A172 (cell line): ENCODE data around the gene VRK1. TPM values are rescaled to one million over a fixed set of nuclear protein-coding genes. Genes with fewer than 3 reads are reported as not detected.

Experiments
- DNase-seq: peaks from one replicate; pipeline ENCODE4 v3.0.0-alpha.2; 2015; ENCODE audit warnings: low spot score
- total RNA-seq: library from RNA; depleted of rRNA; stranded (reverse); fragments of >200 nt; shearing (Covaris generic); gene quantifications from 2 replicates; pipeline ENCODE4 v1.2.3, GENCODE V29; 2014

VRK1 gene
- total RNA-seq, 1 experiment from 2014 or later = 77.2 TPM

DNA sequence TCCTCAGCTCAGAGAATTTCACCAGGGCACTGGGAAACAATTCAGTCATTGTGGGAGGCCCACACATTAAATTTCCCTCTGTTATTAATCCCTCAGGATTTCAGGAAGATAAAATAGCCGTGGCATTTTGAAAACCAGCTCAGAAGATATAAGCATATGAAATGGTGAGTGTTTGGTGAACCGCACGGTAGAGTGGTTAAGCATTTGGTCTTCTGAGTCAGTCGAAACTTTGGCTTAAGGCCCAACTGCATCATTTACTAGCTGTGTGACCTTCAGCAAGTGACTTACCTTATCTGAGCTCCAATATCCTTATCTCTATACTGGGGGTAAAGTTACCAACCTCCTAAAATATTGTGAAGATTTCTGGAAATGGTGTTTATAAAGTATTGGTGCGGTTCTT, 5.2 kb upstream of the VRK1 start:
- no peak for DNase-seq

DNA sequence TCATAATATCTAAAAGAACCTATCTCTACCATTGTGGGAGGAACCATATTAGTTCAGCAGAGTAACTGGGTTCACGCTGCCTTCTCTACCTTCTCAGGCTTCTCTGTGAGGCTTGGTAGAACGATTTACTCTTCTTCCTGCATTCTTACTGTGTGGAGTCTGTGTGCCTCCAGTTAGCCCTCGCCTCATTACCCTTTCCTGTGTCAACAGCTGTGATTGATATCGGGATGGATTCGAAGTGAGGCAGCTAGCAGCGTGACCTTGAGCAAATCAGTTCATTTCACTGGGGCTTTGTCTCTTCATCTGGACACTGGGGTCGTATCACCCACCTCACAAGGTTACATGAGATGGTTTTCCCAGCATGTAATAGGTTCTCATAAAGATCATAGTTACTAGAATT, 4.6 kb upstream of the VRK1 start:
- no peak for DNase-seq

DNA sequence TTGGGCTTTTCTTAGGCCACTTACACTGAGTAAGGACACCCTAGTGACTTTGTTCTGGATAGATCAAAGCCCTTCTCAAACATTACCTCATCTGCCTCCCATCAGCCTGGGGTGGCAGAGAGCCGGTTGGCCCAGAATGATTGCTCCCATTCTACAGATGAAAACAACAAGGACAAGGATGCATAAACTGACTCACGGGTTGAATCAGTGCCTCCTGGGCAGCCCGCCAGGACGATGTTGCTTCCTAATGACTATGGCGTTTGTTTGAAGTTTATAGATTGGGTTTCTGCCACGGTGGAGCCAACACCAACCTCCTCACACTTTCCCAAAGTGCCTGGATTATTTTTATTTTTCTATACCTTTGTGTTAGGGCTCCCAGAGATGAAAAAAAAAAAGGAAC, 3.6 kb upstream of the VRK1 start:
- DNase-seq = no peak

DNA sequence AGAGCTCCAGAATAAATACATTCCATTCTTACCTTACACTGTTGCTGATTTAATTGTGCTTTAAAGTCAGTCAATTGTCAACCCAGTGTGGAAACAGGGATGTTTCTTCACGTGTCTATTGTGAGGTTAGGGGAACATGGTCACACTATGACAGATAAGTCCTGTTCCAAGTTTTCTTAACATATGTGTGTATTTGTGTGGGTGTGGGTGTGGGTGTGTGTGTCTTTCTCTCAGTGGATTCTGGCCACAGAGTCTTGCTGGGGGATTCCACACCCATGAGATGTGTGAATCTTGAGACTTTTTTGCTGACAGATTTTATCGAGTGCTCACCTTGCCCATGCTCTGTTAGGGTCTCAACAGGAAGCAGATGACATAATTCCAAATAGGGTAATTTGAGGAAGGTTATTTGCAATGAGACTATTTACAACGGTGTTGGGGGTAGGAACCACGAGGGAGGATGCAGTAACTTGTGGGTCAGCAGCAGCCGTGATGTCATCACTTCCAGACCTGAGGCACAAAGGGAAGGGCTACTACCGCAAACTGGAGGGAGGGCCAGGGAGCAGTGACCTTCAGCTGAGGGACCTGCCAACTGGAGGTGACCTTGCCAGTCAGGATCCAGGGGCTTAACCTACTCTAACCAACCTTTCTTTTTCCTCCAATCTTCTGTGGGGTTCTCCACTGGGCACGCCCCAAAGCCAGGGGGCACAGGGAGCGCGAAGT, 1.9 kb upstream of the VRK1 start:
- DNase-seq = no peak

DNA sequence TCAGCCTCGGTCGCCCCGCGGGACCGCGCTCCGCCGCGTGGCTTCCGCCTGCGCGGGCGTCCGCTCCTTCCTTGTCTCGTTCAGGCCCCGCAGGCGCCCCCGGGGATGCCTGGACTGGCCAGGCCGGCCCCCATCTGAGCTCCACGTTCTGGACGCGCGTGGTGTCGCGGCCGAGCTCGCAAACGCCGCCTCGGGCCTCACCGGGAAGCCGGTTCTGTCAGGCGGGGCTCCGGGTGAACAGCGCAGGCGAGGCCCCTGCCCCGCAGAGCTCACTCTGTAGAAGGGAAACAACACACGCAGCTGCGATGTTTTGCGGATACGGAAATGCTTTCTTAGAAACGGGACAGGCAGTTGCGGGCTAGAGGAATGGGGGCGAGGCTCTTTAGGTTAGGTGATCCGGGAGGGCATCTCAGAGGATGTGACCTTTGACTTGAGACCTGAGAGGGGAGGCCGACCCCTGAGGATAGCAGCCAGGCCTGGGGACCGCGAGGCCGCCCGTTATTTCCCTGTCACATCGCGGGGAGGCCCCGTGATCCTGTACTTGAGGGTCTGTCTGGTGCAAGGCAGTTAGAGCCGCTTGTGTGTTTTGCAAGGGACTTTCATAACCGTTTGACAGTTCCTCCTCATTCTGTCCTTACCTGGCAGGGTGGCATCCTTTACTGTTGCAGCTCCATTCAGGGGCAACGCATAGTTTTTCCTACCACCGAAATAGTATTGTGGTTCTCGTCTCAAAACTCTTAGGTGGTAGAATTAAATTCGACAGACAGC, 584 bp downstream of the VRK1 start:
- no peak for DNase-seq

DNA sequence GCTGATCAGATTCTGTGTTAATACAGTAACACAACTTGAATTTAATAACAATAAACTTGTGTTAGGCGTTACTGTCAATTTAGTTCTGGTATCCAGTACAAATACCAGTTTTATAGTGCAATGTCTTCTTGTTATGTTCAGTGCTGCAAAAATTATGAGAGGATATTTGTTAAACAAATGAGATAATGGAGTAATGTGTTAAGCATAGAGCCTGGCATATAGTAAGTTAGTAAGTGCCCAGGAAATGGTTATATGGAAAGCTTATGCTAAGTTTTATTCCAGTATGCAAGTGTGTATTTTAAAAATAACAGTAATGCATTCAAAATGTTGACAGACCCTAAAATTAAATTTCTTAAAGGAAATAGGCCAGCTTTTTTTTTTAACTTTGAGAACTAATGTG, 1.8 kb downstream of the VRK1 start:
- no peak for DNase-seq

DNA sequence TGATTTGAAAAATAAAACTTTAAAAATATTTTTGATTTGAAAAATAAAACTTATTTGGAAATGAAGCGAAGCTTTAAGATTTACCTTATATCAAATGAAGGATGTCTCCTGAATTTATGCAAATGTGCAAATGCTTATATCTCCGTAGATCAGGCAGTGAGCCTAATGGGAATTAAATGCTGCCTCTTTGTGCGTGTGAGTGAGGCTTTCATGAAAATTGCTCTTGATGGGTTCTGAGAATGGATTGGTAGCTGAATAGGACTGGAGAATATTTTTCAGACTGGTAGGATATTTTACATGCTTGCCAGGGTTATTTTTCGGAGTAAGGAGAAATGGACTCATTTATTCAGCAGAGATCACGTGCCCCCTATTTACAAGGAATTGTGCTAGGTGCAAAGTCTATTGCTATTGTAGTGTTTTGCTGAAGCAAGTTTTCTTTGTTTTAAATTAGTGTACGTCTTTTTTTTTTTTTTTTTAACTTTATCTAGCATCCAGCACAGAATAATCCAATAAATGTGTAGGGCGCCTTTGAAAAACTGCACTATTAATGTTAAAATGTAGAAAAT, 2.4 kb downstream of the VRK1 start:
- no peak for DNase-seq

DNA sequence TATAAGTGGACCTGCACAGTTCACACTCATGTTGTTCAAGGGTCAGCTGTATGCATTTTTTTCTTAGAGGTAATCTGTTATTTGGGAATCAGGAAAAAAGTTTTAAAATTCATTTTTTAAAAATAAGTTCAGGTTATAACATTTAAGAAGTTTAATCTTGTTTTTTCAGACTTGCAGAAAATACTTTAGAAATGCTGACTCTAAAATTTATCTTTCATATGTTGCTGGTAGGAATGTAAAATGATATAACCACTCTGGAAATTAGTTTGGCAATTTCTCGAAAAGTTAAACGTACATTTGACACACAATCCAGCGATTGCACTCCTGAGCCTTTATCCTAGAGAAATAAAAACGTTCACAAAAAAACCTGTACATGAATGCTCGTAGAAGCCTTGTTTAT, 4.7 kb downstream of the VRK1 start:
- DNase-seq = no peak

DNA sequence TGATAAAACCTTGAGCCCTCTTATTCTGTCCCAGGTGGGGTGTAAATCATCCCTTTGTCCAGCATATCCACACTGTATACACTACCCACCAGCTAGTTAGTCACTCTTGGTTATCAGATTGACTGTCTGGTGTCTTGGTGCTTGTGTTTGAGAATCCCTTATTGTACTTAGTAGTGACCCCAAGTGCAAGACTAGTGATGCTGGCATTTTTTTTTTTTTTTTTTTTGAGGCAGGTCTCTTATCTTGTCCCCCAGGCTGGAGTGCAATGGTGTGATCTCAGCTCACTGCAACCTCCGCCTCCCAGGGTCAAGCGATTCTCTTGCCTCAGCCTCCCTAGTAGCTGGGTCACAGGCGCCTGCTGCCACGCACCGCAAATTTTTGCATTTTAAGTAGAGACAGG, 5.8 kb downstream of the VRK1 start:
- no peak for DNase-seq

DNA sequence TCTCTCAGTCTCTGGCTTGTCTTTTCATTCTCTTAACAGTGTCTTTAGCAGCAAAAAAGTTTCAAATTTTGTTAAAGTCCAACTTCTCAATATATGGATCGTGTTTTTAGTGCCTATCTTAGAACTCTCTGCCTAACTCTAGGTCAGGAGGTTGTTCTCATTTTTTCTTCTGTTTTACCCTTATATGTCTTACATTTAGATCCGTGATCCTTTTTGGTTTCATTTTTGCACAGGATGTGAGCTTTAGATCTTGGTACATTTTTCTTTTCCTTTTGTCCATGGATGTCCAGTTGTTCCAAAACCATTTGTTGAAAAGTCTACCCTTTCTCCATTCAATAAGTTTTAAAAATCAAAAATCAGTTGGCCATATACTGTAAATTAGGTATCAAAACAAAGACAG, 6.8 kb downstream of the VRK1 start:
- no peak for DNase-seq

DNA sequence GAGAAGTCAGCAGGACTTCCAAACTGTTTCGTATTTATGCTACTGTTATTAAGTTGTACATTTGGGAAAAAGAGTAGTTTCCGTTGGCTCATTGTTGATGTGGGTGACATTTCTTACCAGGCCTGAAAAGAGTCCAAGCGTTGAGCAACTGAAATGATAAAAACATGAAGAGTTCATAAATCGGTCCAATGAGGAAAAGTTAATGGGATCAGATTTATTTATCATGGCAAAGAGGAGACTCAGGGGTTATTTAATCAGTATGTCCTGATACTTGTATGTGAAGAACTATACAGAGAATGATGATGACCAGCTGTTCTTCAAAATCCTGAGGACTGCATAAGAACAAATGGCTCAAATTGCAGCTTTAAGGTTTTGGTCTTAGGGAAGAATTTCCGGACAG, 7.7 kb downstream of the VRK1 start:
- DNase-seq = no peak

DNA sequence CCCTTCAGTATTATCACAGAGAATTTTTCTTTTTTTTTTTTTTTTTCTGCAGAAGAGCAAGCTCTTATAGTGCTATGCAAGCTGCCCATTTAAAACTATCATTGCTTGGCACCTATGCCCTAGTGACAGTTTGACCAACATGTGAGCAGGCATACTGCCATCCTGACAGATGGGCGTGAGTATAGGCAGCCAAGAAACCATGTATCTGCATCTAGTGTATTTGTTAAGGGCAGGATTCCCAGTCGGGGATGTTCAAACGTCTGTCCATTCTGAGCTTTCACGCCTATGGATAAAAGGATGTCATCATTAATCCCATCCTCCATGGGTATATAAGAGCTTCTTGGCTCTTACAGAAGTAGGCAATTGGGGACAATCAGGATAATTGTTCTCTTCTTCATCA, 8.8 kb downstream of the VRK1 start:
- DNase-seq = no peak

DNA sequence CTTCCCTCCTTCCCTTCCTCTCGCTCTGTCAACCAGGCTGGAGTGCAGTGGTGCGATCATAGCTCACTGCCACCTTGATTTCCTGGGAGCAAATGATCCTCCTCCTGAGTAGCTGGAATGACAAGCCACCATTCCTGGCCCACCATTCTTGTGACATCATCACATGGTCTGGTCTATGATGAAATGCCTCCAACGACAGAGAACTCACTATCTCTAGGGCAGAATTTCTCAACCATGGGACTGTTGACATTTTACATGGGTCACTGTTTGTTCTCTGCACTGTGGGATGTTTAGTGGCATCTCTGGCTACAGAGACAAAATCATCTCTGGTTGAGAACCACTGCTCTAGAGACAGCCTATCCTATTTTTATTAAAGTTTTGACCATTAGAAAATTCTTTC, 9.7 kb downstream of the VRK1 start:
- DNase-seq = no peak

DNA sequence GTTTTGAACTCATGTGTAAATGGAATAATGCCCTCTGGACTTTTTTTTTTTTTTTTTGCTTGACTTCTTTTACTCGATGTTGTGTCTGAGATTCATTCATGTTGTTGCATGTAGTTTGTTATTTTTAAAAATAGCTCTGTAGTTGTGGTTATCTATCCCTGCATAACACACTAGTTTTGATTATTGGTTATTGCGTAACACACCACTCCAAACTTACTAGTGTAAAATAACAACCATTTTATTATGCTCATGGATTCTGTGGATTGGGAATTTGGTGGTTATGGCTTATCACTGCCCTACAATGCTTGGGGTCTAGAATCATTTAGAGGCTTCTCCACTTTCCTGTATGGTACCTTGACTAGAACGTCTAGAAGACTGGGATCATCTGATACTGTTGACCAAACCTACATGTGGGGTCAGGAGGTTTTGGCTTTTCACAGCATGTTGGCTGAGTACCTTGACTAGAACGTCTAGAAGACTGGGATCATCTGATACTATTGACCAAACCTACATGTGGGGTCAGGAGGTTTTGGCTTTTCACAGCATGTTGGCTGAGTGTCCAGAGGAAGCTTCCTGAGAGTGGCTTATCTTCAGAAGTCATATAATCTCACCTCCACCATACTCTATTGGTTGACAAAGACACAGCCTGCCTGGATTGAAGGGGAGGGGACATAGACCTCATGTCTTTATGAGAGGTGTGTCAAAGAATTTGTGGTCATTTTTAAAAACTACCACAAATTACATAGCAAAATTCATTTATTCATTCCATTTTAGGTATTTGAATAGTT, 11.6 kb downstream of the VRK1 start:
- no peak for DNase-seq

DNA sequence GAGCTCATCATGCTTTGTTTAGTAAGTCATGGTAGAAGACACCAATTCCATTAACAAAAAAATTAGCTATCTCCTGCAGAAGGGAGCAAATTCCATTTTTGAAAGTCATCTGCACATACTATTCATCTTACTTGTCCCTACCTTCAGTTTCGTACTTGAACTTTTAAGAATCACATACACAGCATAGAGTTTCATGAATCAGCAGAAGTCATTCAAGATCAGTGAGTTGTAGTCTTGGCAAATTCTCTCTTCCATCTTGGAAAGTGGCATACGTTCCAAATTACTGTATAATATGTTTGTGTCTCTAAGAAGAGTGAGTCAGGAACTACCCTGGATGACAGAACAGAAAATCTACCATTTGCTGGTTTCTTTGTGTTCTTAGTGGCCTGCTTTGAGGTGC, 14.1 kb downstream of the VRK1 start:
- no peak for DNase-seq

DNA sequence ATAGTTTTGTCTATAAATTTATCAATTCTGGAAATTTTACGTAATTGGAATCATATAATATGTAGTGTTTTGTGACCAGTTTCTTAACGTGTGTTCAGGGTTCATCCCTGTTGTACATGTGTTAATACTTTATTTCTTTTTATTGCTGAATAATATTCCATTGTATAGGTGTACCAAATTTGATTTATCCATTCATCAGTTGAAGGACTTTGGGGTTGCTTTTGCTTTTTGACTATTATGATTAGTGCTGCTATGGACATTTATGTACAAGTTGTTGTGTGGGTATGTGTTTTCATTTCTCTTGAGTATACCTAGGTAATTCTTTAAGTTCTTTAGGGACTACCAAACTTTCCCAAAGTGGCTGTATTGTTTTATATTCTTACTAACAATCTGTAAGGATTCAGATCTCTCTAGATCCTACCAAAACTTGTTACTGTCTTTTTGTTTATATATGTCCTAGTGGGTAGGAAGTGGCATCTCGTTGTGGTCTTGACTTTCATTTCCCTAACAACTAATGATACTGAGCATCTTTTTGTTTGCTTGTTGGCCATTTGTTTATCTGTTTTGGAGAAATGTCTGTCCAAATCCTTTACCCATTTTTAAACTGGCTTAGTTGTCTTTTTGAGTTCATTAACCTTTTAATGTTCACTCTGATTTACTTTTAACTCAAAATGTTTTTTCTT, 14.9 kb downstream of the VRK1 start:
- no peak for DNase-seq

DNA sequence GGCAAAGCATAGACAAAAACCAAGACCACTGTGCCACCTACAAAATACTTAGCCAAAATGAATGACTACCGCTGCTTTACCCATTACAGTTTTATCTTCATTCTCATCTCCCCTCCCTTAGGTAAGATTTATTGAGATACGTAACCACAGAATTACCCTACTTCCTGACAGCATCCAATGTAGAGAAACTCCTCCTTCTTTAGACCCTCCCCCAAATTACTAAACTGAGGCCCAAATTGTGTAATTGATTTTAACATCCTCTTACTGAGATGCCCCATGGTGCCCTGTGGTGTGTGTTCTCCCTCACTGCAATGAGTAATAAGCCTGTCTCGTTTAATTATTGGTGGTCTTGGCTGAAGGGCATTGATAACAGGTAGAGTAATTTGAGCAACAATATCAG, 19.1 kb downstream of the VRK1 start:
- no peak for DNase-seq

DNA sequence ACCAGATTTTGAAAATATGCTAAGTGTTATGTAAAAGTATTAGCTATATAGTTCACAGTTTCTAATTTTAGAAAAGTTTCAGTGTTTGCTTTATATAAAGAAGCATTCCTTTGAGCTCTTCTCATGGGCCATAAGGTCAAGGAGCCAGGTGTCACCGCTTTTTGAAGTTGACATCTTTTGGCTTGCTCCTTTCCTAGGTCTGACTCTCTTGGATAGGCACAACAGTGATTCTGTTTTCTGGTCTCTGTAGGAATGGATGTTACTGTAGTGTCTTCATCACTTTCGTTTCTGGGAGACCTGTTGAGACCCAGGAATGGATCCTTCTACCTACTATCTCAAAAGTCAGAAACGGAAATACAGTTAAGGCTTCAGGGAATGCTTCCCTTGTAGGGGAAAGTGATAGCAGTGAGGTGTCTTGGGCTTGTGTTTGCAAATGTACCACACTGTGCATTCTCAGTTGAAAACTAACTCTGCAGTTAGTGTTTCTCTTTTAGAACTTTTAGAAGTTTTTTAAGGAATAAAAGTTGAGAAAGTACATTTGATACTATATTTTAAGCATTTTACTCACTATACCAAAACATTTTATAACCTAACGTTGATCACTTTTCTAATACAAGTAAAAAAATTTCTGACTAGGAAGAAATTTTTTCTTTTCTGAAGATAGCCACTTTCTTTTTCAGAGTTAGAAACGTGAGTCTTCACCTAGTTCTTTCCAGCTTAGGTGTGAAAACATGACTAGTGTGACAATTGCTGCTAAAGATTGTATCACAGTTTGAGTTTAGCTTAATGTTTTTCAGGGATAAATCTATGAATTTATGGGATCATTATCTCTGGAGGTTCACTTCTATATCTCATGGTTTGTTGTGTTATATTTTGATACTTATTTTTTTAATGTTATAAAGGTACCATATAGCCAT, 20.8 kb downstream of the VRK1 start:
- DNase-seq = no peak

DNA sequence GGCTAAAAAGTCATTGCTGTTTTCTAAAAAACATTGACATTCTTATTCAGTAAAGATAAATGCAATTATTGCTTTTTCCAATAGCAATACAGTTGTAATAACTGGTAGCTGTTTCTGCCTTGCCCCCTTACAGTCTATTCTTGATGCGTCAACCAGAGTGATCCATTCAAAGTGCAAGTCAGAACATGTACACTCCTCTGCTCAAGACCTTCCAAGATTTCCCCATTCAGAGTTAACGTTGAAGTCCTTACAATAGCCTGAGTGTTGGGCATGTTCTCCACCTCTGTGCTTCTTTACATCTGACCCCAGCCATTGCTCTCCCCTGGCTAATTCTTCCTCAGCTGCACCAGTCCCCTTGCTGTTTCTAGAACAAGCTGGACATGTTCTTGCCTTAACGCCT, 24.3 kb downstream of the VRK1 start:
- DNase-seq = no peak

DNA sequence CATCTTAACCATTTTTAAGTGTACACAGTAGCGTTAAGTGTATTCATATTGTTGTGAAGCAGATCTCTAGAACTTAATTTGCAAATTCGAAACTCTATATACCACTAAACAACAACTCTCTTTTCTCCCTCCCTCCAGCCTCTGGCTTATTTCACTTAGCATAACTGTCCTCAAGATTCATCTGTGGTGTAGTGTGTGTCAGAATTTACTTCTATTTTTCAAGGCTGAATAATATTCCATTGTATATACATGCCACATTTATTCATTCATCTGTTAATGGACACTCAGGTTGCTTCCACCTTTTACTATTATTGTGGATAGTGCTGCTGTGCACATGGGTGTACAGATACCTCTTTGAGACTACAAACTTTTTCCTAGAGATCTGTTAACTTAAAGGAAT, 26.5 kb downstream of the VRK1 start:
- DNase-seq = no peak

DNA sequence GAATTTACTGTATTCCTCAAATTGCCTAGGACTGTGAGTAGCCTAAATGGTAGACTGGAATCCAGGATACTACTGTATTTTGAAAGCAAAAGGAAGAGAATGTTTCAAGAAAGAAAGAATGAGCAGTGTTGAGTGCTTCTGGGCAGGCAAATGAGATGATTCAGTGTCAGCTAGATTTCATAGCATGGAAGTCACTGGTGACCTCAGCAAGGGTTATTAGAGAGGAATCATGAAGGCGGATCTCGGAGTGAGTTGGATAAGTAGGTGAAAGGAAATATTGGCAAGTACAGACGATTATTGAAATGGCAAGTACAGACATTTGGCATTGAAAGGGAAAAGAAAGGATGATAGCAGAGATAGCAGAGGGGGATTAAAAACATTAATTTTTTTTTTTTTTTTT, 27.1 kb downstream of the VRK1 start:
- no peak for DNase-seq
